ENCODE data around the gene MYH11. TPM values are rescaled to one million over a fixed set of nuclear protein-coding genes. Genes with fewer than 3 reads are reported as not detected.

The MYH11 gene
- total RNA-seq, 1 experiment from 2014 or later, result not detected

GRCh38 chr16:15765880-15766279 is 90.9 kb downstream of the MYH11 start:
- H3K27ac ChIP-seq (ENCODE audit: low read depth, low read length, poor library complexity, severe bottlenecking), result no peak overlapping the region
- intact Hi-C loops (cut with micrococcal nuclease; ENCODE audit: unreplicated experiment), result loop anchor here (1.0 to 10.0 kb wide), 3 partner anchors 56 to 429 kb away; no protein-coding TSS in a partner anchor
- H3K9me3 ChIP-seq (ENCODE audit: low read depth, low read length, poor library complexity, severe bottlenecking), result no peaks in the 10 kb centered on the region
- no TSS peak for BruUV-seq (replicated peaks)
- POLR2A ChIA-PET (ENCODE audit: low non-redundant PET), result no interaction called here
- DNase-seq (ENCODE audit: low spot score), result peak; percentile 78
- CTCF ChIA-PET, result interaction anchor here (1.7 kb wide), 1 partner anchor 56 kb away, joined by 6 read pairs; no protein-coding TSS in a partner anchor
- no peaks in the 10 kb centered on the region for H3K36me3 ChIP-seq (ENCODE audit: insufficient read depth, low read length, poor library complexity, severe bottlenecking)
- H3K4me1 ChIP-seq (ENCODE audit: insufficient read depth, low read length, poor library complexity, severe bottlenecking), result no peaks in the 10 kb centered on the region
- peaks cover 5% of the 10 kb centered on the region for H3K27me3 ChIP-seq (replicated peaks; ENCODE audit: insufficient read depth, low read depth, low read length, poor library complexity)
- H3K4me3 ChIP-seq (ENCODE audit: low read depth, low read length, poor library complexity, severe bottlenecking), result no peak overlapping the region
- TF ChIP-seq EZH2 (IDR thresholded peaks at IDR 0.05; ENCODE audit: borderline replicate concordance, low read depth, low read length, poor library complexity, severe bottlenecking) (no peak), CTCF (conservative IDR thresholded peaks at IDR 0.05; ENCODE audit: low read depth, low read length) (peak; percentile 79)

- Histone ChIP-seq H3K27me3 (replicated peaks; ENCODE audit: insufficient read depth, low read depth, low read length, poor library complexity) (peaks cover 5% of the 10 kb centered on the region), H3K27ac (ENCODE audit: low read depth, low read length, poor library complexity, severe bottlenecking) (no peak overlapping the region), H3K4me3 (ENCODE audit: low read depth, low read length, poor library complexity, severe bottlenecking) (no peak overlapping the region), H3K4me1 (ENCODE audit: insufficient read depth, low read length, poor library complexity, severe bottlenecking) (no peaks in the 10 kb centered on the region), H3K36me3 (ENCODE audit: insufficient read depth, low read length, poor library complexity, severe bottlenecking) (no peaks in the 10 kb centered on the region), H3K9me3 (ENCODE audit: low read depth, low read length, poor library complexity, severe bottlenecking) (no peaks in the 10 kb centered on the region)
- intact Hi-C loops (cut with micrococcal nuclease; ENCODE audit: unreplicated experiment), result loop anchor here (5.0 to 10.0 kb wide), 2 partner anchors 57 to 430 kb away; no protein-coding TSS in a partner anchor
- ChIA-PET CTCF (interaction anchor here (1.7 kb wide), 1 partner anchor 57 kb away, joined by 6 read pairs; no protein-coding TSS in a partner anchor), POLR2A (ENCODE audit: low non-redundant PET) (no interaction called here)
- TF ChIP-seq CTCF (conservative IDR thresholded peaks at IDR 0.05; ENCODE audit: low read depth, low read length) (no peak), EZH2 (IDR thresholded peaks at IDR 0.05; ENCODE audit: borderline replicate concordance, low read depth, low read length, poor library complexity, severe bottlenecking) (no peak)
- BruUV-seq (replicated peaks), result no TSS peak
- DNase-seq (ENCODE audit: low spot score), result no peak
Measured at GRCh38 chr16:15765116-15765515, 91.7 kb downstream of the MYH11 start.

- POLR2A ChIA-PET (ENCODE audit: low non-redundant PET), result no interaction called here
- intact Hi-C loops (cut with micrococcal nuclease; ENCODE audit: unreplicated experiment), result loop anchor here (10.0 kb wide), 1 partner anchor 431 kb away; no protein-coding TSS in a partner anchor
- no peak for DNase-seq (ENCODE audit: low spot score)
- H3K4me3 ChIP-seq (ENCODE audit: low read depth, low read length, poor library complexity, severe bottlenecking), result no peak overlapping the region
- TF ChIP-seq CTCF (conservative IDR thresholded peaks at IDR 0.05; ENCODE audit: low read depth, low read length) (no peak), EZH2 (IDR thresholded peaks at IDR 0.05; ENCODE audit: borderline replicate concordance, low read depth, low read length, poor library complexity, severe bottlenecking) (no peak)
- H3K4me1 ChIP-seq (ENCODE audit: insufficient read depth, low read length, poor library complexity, severe bottlenecking), result no peaks in the 10 kb centered on the region
- no TSS peak for BruUV-seq (replicated peaks)
- CTCF ChIA-PET, result no interaction called here
- H3K36me3 ChIP-seq (ENCODE audit: insufficient read depth, low read length, poor library complexity, severe bottlenecking), result no peaks in the 10 kb centered on the region
- no peaks in the 10 kb centered on the region for H3K9me3 ChIP-seq (ENCODE audit: low read depth, low read length, poor library complexity, severe bottlenecking)
- H3K27me3 ChIP-seq (replicated peaks; ENCODE audit: insufficient read depth, low read depth, low read length, poor library complexity), result peaks cover 5% of the 10 kb centered on the region
- H3K27ac ChIP-seq (ENCODE audit: low read depth, low read length, poor library complexity, severe bottlenecking), result no peak overlapping the region
Measured at GRCh38 chr16:15764112-15764511, 92.7 kb downstream of the MYH11 start.

All from A673 (cell line).